Cortex of kidney (tissue), 1 donor: ENCODE results near the gene SLC9A9.
"Not testable (repeated sequence)": the region's sequence is repeated elsewhere in the genome, so short reads cannot be mapped to it uniquely, and the experiment has no call there.

Source experiments
- DNase-seq: peaks from one replicate; lab custom pipeline; 2025; lab: John Stamatoyannopoulos, UW

The SLC9A9 gene

DNA sequence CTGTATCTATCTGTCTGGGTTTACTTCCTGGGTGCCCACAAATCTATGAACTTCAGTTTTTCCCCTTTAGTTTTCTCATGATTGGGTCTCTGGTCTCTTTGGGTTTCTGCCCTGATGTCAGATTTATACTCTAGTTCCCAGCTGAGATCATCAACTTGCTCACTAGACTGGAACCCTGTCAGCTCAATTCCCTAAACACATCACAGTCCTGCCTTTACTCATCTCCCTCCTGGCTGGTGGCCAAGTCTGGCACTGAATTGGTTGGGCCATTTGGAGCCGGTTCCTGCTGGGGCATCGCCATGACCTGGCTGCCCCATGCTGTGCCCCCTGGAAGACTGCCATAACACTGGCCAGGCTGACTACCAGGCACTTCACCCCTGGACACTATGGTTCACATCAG, 383.4 kb downstream of the SLC9A9 start:
- no peak for DNase-seq

DNA sequence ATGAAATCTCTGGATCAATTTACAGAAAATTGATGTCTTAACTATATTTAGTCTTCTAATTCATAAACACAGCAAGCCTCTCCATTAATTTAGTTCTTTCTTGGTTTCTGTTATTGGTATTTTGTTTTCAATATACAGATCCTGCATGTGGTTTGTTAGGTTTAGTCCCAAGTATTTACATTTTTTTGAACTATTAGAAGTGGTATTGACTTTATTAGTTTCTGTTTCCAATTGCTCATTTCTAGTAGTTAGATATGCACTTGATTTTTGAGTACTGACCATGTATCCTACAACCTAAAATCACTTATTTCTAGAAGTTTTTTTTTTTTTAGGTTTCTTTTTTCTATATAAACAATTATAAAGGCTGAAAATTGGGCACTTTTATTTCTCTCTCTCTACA, 392.8 kb downstream of the SLC9A9 start:
- DNase-seq, result no peak

DNA sequence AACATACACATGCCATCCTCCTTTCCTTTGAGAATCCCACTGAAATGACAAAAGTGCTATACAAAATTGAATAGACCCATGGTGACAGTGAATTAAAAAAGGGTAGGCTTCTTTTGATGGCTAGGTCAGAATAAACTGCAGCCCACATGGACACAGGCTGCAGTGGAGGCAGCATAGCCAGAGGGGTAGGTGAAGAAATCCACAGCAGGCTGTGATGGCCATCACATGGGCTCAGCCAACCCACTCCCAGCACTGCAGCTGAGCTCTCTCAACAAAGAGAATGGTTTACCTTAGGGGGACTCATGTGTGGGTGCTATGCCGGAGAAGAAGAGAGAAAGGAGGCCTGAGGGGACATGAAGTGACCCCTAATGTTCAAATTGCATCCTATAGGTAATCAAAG, 397.6 kb downstream of the SLC9A9 start:
- no peak for DNase-seq

DNA sequence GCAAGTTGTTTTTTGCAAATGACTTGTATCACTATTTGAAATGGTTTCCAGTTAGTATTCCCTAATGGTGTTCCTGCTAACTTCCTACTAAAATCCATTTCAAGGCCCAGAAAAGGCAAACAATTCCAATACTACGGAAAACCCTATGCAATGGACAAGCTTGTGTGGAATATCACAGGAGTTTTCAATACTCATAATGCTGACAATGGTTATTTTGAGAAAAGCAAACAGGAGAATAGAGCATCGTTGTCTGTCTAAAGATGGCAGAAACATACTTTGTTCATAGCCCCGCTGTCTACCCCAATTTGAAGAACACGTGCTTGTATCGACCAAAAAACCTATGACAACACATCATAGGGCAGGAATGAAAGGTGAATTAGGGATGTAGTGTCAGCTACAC, 400.8 kb downstream of the SLC9A9 start:
- DNase-seq, result no peak

DNA sequence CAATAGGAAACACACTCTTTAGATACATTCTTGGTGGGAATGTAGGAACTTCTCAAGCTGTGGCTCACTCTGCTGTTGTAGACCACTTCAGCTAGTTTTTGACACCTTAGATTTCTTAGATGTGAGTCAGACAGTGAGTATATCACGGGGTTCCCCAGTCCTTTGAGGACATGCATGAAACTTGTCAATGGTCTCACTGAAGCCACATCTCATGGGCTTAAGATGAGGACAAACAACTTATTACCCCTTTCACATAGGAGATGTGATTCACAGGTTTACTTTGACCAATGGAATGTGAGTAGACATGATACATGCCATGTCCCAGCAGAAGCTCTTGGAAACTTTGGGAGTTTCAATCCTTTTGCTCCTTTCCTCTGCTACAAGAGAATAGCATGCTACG, 403.1 kb downstream of the SLC9A9 start:
- no peak for DNase-seq

DNA sequence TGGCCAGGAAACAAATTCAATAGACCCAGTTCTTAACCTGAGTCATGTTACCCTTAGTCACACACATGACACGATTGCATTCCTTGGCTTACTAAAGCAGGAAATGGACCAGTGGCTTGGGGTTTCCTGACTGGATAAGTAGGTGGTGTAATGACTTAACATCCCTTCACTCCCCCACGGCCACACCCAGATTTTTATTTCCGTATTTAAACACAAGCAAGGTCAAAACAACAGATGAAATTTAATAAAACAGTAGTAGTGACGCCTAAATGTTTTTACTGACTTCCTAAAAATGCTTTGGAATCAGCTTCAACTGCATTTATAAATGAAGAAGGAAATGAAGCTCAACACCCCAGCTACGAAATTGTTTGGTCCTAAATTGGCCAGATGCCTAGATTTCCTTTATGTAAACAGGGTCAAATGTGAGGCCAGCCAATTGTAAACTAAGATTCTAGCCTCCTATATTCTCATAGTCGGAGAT, 404.4 kb downstream of the SLC9A9 start:
- no peak for DNase-seq

DNA sequence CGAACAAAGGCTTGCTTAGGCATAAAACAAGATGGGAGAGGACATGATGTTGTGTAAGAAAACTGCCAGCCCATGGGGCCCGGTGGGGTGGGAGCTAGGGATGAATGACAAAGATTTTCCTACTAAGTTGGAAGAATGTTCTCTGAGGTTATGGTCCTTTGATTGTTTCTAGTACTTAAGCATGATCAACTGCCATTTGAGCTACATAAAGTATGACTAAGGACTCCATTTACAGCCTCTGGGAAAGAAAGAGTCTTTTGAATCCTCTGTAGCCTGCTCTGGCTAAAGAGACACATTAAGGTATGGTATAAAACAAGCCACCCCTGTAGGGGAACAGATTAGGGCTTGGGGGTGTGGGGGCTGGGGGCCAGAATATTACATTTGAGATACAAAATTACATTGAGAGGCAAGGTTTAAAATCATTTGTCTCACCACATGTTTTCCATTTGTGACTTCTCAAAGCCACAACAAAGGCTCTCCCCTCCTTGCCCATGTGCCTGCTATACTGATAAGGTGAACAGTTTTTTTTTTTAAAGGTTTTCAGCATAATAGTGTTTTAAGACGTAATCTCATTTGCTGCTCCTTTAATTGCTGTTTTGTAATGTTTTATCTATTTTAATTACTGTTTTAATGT, 405.3 kb downstream of the SLC9A9 start:
- no peak for DNase-seq

DNA sequence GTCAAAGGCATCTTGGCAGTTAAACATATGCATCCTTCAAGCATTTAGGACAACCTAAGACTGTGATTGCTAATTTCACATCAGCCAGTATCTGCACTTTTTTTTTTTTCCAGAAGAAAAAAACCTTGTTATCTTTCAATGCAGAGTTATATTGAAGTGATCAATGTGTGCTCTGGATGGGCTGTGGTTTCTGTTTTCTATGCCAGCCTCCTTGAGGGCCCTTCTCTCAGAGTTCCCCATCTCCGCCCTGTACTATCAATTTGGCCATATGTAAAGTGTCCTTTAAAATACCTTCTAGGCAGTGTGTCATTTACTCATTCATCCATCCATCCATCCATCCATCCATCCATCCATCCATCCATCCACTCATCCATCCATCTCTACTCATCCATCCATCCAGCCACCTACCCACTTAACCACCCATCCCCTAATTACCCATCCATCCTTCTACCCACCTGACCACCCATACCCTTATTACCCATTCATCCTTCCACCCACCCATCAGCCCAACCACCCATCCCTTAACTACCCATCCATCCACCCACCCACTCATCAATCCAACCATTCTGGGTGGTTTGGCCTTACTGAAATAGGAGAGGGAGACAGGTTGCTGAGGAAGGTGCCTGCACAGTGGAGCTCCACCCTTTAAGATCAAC, 406.6 kb downstream of the SLC9A9 start:
- no peak for DNase-seq

DNA sequence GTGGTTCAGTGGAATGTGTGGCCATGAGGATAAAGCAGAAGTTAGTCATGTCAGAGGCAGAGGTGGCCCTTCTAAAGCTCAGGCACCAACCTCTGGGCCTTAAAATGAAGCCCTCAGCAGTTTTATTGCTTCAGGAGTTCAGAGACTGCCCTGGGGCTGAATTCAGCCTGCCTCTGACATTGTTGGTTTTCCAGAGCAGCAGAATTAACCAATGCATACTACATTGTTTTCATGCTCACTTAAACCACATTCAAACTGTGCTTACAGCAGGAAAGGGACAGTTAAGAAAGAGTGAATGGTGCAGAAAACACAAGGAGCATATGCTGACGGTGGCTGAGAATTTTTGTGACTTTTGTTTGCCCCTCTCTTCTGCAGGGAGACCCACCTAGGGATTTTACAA, 408.5 kb downstream of the SLC9A9 start:
- no peak for DNase-seq

DNA sequence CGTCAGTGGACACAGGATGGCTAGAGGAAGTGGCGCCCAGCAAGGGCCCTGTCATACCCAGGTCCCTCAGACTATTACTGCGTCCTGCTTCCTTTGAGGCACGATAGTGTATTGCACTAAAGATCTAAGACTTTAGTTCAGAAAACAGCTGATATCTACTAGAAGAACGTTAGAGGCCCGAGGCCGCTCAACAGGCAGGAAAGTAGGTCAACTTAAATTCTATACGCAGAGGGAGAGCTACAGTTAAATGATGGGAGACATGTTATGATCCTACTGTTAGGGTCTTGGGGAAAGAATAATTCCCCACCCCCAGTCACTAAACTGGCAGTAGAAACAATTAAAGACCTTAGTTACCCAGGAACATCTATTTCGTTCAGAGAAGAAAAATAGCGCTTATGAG, 410.9 kb downstream of the SLC9A9 start:
- no peak for DNase-seq

DNA sequence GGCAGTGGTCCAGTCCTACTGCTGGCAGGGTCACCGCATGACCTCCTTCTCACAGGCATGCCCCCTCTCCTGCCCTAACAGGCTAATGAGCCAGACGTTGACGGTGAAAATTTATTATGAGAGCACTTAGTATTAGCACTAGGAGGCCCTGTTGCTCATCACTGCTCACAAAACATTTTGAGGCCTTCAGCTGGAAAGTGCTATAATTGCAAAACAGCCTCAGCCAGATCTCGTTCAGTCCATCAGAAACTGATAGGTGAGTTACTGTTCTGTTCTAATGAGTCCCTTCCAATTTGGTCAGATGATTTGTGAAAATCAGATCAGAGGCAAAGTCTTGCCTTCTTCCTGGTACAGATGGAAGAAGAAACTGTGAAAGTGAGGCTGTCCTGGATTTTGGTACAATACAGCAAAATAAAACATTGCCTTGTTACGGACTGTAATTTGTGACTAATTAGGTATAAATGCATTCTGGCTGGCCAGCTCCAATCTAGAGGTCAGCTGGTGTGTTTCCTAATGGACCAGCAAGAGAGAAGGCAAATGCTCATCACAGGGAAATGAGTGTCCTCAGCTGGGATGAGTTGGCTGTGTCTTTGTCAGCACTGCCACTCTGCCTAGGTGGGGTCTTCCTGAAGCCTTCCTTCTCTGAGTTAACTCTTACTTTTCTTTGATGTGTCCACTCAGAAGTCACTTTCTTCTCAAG, 411.9 kb downstream of the SLC9A9 start:
- no peak for DNase-seq

DNA sequence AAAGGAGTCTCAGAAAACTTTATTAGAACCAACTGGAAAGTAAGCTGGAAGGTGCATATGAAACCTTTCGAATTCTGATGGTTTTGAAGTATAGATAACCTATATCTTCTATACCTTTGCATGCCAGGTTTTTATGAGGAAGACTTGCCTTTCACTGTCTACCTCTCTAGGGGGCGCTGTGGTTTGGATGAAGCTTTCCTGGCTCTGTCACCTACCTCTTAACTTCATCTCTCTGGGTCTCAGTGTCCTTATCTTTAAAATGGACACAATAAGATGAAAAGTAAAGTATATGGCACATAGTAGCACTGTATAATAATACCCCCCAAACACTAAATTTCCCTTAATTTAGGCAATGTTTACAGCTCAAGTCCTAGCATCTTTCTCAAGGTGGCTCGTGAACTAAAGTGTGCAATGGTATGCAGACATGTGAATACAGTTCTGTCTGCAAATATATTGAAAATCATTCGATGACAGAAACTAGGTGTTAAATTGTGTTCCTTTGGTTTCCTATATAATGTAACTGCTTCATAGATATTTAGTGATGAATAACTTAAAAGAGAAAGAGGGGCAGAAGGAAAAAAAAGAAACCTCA, 414.4 kb downstream of the SLC9A9 start:
- no peak for DNase-seq

DNA sequence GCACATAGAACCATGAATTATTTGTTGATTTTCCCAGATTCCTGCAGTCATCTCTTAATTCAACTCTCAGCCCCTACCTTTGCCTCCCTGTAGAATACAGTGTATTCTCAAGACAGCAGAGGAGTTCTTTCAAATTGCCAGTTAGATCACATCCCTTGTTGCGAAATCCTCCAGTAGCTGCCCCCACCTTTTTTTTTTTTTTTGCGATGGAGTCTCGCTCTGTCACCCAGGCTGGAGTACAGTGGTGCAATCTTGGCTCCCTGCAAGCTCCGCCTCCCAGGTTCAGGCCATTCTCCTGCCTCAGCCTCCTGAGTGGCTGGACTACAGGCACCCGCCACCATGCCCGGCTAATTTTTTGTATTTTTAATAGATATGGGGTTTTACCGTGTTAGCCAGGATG, 417.0 kb downstream of the SLC9A9 start:
- not testable (repeated sequence) for DNase-seq

DNA sequence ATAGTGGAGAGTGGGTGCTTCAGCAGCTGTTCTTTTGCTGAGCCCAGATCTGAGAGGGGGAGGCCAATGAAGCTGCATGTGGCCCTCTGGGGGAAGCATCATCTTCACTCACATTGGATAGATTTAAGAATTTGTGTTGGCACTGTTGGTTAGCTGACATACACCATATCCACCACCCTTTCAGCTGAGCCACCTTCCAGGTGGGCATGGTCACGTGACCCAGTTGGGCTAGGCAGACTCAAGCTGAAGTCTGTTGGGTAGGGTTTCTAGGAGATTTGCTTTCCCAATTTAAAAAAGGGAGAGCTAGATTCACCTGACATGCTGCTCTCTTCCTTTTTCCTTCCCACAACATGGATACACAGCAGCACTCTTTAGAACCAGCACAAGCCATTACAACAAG, 417.7 kb downstream of the SLC9A9 start:
- DNase-seq, result no peak

DNA sequence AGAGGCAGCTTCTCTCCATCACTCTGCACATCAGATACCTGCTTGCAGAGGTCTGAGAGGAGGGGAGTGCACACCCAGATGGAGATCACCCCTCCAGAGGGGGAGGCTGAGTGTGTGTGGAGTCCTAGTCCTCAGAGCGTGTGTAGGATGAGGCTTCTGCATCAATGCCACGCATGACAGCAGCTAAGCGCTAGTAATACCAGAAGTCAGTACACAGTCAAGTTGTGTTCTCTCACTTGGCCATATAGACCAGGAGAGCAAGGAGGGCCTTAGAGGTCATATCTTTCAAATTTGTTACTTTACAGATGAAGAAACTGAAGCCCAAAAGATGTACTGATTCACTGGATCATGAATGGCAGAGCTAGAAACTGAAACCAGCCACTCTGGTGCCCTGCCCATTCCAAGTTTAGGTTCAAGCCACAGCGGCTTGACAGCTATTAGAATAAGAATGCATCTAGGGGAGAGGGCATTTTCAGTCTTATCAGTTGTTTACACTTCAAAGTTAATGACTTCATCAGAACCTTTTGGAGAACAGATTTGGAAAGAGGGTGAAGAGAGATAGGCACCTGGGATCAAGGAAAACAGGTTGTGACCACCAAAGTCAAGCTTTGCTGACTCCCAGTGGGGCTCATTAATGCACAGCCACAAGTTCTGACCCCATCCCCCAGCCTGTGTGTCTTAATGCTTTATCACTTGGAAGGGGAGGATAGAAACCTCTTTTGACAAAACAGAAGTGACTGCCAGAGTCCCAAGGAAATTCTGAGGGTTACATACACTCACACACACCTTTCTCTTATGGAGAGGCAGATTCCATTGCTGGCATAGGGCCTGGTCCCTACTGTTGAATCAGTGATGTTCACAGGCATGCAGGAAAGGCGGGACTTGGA, 418.4 kb downstream of the SLC9A9 start:
- no peak for DNase-seq

DNA sequence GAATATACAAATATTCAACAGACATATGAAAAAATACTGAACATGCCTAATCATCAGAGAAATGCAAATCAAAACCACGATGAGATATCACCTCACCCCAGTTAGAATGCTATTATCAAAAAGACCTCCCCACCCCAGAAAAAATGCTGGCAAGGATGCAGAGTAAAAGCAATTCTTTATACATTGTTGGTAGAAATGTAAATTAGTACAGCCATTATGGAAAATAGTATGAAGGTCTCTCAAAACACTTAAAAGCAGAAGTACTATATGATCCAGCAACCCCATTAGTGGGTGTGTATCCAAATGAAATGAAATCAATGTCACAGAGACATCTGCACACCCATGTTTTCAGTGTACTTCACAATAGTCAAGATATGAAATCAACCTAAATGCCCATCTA, 420.0 kb downstream of the SLC9A9 start:
- DNase-seq, result no peak

DNA sequence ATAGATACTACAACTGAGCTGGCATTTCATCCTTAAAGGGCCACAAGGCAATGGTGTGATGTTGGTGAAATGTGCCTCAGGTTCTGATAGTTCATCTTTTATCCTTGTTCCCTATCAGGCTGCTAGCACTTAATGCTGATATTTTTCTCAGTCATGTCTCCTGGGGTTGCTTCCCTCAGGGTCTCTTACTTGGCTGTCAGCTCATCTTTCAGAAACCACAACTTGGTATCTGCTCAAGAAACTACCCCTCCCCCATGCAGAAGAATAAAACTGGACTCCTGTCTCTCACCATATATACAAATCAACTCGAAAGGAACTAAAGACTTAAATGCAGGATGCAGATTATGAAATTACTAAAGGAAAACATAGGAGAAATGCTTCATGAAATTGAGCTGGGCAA, 420.6 kb downstream of the SLC9A9 start:
- no peak for DNase-seq

DNA sequence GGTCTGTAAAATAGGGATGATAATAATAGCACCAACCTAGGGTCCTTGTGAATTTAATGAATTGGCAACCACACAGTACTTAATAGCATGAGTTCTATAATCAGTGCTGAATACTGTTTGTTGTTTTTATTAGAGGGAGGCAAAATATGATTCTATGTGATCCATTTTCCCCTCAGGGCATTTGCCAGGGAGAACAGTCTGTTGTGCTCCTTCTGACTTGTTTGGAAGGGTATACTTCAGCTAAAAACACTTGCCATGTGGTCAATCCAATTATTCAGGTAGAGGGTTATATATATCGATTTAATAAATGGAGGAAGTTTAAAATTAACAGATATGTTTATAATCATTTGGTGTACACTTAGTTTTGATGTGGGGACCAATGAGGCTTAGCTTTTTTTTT, 423.4 kb downstream of the SLC9A9 start:
- no peak for DNase-seq

DNA sequence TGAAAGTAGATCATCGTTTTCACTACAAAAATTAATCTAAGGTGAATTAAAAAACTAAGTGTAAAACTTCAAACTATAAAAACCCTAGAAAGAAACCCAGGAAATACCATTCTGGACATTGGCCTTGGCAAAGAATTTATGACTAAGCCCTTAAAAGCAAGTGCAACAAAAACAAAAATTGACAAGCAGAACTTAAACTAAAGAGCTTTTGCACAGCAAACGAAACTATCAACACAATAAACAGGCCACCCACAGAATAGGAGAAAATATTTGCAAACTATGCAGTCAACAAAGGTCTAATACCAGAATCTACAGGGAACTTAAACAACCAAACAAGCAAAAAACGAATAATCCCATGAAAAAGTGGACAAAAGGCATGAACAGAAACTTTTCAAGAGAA, 426.7 kb downstream of the SLC9A9 start:
- no peak for DNase-seq

DNA sequence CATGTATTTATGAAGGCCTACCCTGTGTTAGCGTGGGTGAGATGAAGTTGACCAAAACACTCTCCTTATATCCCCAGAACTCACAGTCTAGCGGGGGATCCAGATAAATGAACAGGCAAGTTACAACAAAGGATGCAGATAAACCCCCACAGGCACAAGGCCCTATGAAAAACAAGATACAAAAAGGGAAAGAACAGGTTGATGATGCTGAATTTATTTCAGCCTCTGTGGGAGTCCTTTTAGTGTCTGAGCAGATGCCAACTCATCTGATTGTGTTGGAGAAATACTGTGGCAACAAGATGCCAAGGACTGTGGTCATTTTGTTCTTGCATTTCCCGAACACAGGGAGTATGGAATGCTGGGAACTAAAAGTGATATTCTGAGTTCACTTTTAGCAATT, 428.7 kb downstream of the SLC9A9 start:
- no peak for DNase-seq

DNA sequence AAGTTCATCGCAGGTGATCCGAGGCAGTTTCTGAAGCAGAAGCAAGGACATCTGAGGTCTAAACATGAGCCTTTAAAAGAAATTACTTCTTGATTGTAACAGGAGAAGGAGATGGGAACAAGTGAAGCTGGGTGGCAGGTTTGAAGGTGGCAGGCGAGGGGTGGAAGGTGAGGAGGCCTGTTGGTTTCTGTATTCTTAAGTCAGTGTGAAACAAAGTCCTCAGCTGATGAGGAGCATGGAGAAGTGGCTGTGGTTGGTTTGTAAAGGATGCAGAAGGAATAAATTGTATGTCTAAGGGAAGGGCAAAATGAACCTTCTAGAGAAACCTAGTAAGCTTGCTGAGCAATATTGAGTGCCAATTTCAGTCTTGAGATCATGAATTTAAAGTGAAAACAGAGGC, 429.9 kb downstream of the SLC9A9 start:
- DNase-seq, result no peak

DNA sequence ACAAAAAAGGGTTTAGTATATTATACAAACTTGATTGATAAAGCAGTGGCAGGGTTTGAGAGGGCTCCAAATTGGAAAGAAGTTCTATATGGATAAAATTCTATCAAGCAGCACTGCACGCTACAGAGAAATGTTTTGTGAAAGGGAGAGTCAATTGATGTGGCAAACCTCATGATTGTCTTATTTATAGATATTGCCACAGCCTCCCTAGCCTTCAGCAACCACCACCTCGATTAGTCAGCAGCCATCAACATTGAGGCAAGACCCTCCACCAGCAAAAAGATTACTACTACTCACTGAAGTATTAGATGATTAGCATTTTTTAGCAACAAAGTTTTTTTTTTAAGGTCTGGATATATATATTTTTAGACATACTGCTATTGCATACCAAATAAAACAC, 432.0 kb downstream of the SLC9A9 start:
- DNase-seq, result no peak
